Measurements from ENCODE around the gene LMAN1L.

Gene LMAN1L

DNA sequence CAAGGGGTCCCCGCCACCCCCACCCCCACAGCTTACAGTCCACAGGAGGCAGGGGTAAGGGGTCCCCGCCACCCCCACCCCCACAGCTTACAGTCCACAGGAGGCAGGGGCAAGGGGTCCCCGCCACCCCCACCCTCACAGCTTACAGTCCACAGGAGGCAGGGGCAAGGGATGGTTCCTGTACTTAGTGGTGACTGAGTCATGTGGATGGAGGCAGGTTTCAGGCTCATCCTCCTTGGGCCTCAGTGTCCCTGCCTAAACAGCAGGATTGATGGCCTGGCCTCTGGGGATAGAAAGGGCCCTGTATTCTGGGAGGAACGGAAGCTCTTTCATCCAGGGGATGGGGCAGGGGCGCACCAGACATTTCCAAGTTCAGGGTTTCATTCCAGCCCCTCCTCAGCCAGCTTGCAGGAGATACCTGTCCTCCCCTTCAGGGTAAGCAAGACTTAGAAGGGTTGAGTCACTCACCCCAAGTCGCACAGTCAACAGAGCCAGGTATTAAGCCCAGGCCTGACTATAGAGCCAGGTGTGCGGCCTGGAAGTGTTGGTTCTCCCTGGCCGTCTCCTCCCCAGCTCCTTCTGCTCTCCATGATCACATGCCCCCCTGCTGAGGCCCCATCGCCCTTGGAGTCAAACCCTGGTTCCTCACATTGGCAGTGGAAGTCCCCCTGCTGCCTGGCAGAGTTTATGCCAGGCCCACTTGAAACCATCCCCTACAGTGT lies 18.2 kb upstream of the LMAN1L start:
- no peak for DNase-seq

DNA sequence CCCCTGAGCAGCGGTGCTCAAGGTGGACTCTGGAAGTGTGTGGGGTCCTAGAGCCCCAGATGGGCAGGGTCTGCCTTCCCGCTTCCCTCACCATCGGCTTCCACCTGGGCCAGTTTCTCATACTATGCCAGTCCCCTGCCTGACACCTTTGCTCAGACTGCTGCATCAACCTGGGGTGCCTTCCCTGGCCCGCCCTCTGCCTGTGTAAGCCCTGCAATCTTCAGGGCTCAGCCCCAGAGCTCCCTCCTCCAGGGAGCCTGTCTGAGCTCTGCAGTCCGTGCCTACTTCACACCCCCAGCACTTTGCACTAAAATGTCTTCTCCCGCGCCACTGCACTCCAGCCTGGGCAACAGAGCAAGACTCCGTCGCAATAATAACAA lies 17.7 kb upstream of the LMAN1L start:
- DNase-seq = no peak

DNA sequence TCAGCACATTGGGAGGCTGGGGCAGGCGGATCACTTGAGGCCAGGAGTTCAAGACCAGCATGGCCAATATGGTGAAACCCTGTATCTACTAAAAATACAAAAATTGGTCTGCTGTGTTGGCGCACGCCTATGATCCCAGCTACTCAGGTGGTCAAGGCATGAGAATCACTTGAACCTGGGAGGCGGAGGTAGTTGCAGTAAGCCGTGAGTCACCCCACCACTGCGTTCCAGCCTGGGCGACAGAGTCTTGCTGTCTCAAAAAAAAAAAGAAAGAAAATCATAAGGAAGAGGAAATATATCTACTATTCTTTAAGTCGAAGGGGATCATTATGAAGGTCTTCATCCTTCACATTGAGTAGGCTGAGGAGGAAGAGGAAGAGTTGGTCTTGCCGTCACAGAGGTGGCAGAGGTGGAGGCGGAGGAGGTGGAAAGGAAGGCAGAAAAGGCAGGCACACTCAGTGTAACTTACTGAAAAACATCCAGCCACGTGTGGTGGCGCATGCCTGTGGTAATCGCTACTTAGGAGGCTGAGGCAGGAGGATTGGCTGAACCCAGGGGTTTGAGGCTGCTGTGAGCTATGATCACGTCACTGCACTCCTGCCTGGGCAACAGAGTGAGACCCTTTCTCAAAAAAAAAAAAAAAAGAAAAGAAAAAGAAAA lies 16.5 kb upstream of the LMAN1L start:
- DNase-seq = peak; percentile 53

DNA sequence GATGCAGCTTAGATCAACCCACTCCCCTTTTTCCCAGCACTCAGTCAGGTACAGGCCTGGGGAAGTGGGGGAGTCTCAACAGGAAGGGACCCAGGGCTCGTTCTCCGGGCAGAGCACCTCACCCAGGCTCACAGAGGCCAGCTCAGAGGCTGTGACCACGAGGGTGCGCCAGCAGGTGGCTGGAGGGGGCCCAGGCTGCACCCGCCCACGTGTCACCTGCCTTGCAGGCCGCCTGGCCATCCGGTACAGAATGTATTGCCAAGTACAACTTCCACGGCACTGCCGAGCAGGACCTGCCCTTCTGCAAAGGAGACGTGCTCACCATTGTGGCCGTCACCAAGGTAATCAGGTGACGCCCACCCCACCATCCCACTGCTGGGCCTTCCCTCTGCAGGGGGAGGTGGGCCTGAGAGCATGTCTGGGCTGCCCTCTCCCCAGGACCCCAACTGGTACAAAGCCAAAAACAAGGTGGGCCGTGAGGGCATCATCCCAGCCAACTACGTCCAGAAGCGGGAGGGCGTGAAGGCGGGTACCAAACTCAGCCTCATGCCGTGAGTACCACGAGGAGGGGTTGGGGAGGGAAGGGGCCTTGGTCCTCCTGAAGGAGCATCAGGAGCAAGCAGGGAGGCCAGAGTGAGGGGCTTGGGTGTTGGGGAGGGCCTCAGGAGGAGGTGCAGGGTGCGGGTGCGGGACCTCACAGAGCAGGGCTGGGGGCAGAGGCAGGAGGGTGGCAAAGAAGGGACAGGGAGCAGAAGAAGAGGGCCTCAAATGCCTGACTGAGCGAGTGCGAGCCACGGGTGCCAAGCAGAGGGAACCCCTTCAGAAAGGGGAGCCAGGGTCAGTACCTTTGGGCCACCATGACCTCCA lies 14.0 kb upstream of the LMAN1L start:
- DNase-seq = no peak

DNA sequence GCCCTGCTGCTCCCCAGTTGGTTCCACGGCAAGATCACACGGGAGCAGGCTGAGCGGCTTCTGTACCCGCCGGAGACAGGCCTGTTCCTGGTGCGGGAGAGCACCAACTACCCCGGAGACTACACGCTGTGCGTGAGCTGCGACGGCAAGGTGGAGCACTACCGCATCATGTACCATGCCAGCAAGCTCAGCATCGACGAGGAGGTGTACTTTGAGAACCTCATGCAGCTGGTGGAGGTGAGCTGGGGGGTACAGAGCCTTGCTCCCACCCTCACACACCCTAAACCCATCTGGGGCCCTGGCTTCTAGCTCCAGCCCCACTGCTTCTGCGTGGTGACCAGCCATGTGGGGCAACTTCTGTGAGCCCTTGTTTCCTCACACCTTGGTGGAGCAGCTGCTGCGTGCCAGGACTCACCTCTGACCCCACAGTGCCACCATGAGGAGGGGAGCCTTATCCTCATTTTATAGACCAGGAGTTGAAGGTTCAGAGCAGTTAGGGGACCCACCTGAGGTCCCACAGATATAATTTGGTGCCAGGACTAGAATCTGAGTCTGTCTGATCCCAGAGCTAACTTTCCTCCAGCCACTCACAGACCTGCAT lies 13.3 kb upstream of the LMAN1L start:
- peak; percentile 14 for DNase-seq

DNA sequence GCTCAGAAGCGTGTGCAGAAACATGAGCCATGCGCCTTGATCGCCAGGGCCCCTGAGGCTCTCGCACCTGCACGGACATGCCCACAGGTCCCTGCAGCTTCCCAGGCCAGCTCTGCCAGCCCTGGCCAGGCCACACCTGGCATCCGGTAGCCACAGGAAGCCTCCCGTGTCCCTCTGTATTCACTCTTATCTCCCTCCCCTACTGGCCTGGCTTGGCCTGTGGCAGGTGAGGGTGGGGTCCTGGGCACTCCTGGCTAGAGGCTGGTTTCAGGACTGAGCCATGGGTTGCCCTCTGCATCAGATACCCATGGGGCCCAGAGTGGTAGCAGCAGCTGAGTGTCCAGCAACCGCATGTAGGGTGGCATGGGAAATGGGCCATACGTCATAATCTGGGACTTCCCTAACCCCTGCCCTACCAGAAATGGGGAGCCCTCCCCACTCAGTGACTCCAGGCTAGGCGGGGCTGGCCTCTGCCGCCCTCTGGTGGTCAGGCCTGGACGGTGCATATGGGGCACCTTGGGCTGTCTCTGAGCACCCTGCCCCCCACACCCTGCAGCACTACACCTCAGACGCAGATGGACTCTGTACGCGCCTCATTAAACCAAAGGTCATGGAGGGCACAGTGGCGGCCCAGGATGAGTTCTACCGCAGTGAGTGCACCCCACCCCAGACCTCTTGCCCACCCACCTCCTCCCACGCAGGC lies 12.6 kb upstream of the LMAN1L start:
- peak; percentile 87 for DNase-seq

DNA sequence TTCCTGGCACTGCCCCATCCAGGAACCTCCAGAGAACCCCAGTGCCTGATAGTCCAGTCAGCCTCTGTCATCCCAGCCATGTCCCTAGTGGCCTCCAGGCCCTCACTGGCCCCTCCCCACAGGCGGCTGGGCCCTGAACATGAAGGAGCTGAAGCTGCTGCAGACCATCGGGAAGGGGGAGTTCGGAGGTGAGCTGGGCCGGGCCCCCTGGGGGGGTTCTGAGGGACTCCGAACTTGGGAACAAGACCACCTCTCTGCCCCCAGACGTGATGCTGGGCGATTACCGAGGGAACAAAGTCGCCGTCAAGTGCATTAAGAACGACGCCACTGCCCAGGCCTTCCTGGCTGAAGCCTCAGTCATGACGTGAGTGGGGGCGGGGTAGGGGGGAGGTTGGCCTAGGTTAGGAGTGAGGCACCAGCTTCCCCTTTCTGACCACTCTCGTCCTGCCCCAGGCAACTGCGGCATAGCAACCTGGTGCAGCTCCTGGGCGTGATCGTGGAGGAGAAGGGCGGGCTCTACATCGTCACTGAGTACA lies 12.0 kb upstream of the LMAN1L start:
- no peak for DNase-seq

DNA sequence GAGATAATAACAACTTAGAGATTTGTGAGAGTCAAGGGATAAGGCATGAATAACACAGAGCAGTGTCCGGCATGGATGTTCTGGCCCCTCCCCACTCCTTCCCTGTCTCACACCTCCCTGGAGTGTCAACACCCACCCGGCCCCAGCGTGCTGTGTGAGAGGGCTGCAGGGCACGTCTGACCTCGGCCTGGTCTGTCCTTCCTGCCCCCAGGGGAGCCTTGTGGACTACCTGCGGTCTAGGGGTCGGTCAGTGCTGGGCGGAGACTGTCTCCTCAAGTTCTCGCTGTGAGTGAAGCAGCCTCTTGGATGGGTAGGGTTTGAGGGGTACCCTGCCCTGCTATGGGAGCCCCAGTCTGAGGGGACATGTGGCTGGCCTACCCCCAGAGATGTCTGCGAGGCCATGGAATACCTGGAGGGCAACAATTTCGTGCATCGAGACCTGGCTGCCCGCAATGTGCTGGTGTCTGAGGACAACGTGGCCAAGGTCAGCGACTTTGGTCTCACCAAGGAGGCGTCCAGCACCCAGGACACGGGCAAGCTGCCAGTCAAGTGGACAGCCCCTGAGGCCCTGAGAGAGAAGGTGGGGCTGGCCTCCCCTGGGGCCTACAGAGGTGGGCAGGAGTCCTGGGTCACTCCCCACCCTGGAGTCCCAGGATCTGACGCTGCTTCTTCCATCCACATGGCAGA lies 11.2 kb upstream of the LMAN1L start:
- no peak for DNase-seq

DNA sequence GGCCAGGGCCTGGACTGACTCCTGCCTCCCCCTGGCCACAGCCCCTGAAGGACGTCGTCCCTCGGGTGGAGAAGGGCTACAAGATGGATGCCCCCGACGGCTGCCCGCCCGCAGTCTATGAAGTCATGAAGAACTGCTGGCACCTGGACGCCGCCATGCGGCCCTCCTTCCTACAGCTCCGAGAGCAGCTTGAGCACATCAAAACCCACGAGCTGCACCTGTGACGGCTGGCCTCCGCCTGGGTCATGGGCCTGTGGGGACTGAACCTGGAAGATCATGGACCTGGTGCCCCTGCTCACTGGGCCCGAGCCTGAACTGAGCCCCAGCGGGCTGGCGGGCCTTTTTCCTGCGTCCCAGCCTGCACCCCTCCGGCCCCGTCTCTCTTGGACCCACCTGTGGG lies 10.3 kb upstream of the LMAN1L start:
- no peak for DNase-seq

DNA sequence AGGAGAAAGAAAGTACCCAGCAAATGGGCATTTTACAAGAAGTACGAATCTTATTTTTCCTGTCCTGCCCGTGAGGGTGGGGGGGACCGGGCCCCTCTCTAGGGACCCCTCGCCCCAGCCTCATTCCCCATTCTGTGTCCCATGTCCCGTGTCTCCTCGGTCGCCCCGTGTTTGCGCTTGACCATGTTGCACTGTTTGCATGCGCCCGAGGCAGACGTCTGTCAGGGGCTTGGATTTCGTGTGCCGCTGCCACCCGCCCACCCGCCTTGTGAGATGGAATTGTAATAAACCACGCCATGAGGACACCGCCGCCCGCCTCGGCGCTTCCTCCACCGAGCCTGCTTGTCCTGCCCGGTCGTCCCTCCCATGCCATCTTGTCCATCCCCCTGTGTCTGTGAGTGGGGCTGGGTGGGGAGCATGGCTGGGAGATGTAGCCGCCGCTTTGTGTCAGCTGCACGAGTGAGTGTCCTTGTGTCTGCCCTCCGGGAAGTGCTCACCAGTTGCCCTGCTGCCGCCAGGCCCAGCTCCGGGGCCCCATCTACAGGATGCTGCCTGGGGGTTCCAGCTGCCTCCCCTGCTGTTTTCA lies 9.7 kb upstream of the LMAN1L start:
- no peak for DNase-seq

DNA sequence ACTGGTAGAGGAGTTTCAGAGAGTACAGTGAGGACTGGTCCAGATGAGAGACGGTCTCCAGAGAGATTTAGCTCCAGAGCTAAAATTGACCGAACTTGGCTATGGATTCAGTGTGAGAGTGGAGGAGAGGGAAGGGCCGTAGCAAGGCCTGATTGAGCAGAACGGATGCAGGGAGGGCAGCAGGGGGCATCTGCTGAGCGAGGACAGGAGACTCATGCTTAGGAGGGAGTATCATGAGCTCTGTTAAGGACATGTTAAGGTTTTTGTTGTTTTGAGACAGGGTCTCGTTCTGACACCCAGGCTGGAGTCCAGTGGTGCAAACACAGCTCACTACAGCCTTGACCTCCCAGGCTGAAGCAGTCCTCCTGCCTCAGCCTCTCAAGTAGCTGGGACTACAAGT lies 7.7 kb upstream of the LMAN1L start:
- no peak for DNase-seq

DNA sequence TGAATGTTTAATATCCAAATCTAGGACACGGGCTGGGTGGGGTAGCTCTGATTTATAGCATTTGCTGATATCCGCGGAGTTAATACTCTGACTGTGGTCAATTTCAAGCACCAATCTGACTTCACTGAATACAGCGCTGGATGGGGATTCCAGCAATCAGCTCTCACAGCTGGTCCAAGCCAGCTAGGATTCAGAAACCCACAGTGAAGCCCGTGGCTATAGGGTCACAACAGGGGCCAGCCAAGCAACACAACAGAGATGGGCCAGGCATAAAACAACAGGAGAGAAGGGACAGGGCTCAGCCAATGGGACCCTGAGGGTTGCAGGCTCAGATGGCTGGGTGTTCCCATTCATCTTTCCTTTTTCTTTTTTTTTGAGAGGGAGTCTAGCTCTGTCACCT lies 5.4 kb upstream of the LMAN1L start:
- DNase-seq = no peak

DNA sequence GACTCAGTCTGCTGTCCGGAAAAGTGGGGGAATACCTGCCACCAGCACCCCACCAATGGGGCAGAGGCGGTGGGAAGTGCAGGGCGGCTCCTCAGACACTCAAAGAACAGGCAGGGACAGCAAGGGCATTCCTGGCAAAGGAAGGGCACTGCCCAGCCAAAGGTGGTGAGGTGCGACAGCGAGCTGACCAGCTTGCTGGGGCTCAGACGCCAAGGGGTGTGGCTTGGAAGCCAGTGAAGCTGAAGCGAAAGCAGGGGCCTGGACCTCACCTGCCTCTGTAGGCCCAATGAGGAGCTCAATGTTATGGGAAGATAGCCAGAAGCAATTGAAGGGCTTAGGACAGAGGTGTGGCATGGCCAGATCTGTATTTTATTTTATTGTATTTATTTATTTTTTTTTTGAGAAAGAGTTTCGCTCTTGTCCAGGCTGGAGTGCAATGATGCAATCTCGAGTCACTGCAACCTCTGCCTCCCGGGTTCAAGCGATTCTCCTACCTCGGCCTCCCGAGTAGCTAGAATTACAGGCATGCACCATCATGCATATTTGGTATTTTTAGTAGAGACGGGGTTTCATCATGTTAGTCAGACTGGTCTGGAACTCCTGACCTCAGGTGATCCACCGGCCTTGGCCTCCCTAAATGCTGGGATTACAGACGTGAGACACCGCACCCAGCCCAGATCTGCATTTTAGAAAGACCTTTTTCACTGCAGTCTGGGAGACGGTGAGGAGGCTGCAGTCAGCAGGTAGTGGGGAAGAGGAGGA lies 4.4 kb upstream of the LMAN1L start:
- DNase-seq = no peak

DNA sequence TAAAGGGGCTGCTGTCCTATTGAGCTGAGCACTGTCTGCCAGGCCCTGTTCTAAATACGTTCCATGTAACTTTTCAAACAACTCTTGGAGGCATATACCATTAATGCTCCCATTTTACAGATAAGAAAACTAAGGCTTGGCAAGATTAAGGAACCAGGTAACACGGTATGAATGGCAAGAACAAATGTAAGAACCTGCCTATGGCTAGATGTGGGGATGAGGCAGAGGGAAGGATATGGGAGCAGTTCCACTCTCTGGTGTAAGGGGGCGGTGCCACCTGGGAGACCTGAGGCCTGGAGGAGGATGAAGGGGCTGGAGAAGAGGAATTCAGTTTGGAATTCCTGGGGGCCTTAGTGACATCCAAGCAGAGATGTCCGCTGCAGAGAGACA lies 3.8 kb upstream of the LMAN1L start:
- DNase-seq = no peak

DNA sequence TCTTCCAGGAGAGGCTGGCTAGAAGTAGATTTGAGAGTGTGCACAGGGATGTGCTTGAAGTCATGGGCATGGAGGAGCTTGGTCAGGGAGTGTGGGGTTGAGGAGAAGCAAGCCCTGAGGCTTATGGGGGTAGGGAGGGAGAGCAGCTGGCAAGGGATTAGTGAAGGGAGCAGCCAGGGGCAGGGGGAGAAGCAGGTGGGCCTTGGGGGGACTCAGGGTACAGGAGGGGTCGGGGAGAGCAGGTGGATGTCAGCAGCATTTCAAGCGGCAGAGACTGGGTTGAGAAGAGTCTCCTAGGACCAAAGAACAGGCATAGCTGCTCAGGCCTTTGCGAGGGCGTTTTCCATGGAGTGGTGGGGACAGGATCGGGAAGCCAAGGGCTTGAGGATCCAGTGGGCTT lies 3.4 kb upstream of the LMAN1L start:
- no peak for DNase-seq

DNA sequence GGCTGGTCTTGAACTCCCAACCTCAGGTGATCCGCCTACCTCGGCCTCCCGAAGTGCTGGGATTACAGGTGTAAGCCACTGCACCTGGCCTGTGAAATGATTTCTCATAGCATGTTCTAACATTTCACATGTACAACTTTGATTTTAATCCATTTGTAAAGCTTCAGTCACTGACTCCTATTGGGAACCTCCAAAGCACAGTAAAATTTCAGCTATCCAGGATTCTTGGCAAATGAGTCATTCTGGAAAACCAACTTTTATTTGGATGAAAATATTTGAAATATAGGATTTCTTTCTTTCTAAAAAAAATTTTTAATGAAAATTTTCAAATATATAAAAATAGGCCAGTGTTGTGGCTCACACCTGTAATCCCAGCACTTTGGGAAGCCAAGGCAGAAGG lies 2.7 kb upstream of the LMAN1L start:
- no peak for DNase-seq

DNA sequence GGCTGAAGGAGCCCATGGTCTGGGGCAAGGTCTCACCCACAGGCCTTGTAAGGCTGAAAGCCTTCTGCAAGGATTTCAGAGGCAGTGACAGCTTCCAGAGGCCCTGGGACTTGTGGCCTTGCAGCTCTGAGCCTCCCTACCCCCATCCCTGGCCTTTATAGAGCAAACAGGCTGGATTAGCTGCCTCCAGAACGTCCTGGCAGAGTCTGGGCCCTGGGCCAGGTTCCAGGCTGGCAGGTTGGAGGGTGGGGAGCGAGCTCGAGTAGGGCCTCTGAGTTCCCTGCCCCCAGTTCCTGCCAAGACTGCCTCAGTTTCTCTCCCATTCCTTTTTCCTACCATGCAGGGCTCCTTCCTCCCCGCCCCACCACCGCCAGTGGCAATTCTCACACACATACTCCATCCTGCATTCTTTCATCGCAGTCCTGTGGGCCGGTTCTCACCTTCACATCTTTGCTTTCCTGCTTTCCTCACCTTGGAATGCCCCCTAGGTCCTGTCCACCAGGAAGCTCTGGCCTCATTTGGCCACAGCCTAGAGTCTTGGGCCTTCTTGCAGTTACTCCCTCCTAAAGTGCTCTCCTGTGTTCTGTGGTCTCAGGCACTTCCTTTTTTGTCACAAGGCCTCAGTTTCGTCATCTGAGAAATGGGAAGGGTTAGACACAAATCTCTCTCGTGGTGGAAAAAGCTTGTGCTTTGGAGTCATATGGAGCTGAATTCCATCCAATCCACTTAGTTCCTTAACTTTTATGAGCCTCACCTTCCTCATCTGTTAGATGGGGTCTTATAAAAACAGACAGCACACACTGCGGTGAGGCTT lies 2.7 kb downstream of the LMAN1L start:
- DNase-seq = no peak

DNA sequence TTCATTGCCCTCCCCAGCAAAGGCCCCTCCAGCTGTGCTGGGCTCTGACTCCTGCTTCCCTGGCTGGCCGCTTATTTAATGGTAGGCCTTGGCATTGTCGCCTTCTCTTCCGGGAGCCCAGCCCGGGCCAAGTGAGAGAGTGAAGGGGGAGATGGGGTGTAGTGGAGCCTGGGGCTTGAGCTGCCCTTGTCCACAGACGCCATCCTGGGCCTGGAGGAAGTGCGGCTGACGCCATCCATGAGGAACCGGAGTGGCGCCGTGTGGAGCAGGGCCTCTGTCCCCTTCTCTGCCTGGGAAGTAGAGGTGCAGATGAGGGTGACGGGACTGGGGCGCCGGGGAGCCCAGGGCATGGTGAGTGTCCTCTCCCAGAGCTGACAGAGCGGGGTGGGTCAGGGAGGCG lies 3.3 kb downstream of the LMAN1L start:
- DNase-seq = no peak

DNA sequence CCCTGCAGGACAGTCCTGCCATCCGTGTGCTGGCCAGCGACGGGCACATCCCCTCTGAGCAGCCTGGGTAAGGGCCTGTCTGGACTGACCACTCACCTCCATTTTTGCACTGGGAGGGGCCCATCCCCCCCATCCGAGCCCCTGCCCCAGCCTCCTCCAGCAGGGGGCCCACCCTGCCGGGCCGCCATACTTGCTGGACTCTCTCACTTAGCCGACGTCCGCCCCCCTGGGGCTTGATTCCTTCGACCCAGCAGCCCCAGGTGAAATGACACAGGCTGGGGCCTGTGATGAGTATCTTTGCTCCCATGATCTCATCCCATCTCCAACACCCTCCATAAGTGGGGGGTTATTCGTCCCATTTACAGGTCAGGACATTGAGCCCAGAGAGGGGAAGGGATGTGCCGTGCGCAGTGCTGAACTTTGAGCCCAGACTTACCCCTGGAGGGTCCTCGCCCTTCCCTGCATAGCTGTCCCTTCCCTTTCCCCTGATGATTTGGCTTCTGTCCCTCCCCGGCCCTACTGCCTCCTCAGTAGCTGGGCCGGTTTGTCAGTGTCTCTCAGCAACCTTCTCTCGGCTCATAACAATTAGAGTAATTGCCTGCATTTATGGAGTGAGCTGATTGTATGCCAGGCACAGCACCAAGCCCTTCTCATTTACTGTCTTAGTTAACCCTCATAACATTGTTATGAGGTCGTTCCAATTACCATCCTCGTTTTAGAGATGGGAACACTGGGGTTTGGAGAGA lies 4.2 kb downstream of the LMAN1L start:
- no peak for DNase-seq

Measured in stimulated activated CD4-positive, alpha-beta T cell treated with anti-CD3 and anti-CD28 coated beads, Interleukin-4, amount 100 ng/mL, for 24 hours (primary cell).